OCI-M2 (cell line): Measurements from ENCODE around the gene RFT1.

ENCODE experiments used
- DNase-seq: peaks from one replicate; lab custom pipeline; 2025; ENCODE audit not compliant: unreplicated experiment; lab: John Stamatoyannopoulos, UW

Gene RFT1

GRCh38 chr3:53129344-53129743 is 891 bp downstream of the RFT1 start:
- DNase-seq = peak; percentile 67

- no peak for DNase-seq
Measured at GRCh38 chr3:53126601-53127000, 3.6 kb downstream of the RFT1 start.

GRCh38 chr3:53123953-53124352 is 6.3 kb downstream of the RFT1 start:
- DNase-seq = no peak

GRCh38 chr3:53123510-53123909 is 6.7 kb downstream of the RFT1 start:
- DNase-seq = no peak

- DNase-seq = no peak
Measured at GRCh38 chr3:53122933-53123305, 7.3 kb downstream of the RFT1 start.

- no peak for DNase-seq
Measured at GRCh38 chr3:53122255-53122932, 7.8 kb downstream of the RFT1 start.

GRCh38 chr3:53120336-53120735 is 9.9 kb downstream of the RFT1 start:
- no peak for DNase-seq

GRCh38 chr3:53116956-53117355 is 13.3 kb downstream of the RFT1 start:
- DNase-seq = no peak

GRCh38 chr3:53114412-53115074 is 15.7 kb downstream of the RFT1 start:
- DNase-seq = no peak

- peak; percentile 24 for DNase-seq
Measured at GRCh38 chr3:53114011-53114400, 16.2 kb downstream of the RFT1 start.

- DNase-seq = no peak
Measured at GRCh38 chr3:53113293-53114010, 16.8 kb downstream of the RFT1 start.

- DNase-seq = no peak
Measured at GRCh38 chr3:53111822-53112221, 18.4 kb downstream of the RFT1 start.

GRCh38 chr3:53109891-53110771 is 20.1 kb downstream of the RFT1 start:
- DNase-seq = no peak

GRCh38 chr3:53109190-53109589 is 21.0 kb downstream of the RFT1 start:
- no peak for DNase-seq

GRCh38 chr3:53104762-53105161 is 25.5 kb downstream of the RFT1 start:
- no peak for DNase-seq

- DNase-seq = no peak
Measured at GRCh38 chr3:53103397-53104296, 26.6 kb downstream of the RFT1 start.

GRCh38 chr3:53102601-53103147 is 27.6 kb downstream of the RFT1 start:
- no peak for DNase-seq

- no peak for DNase-seq
Measured at GRCh38 chr3:53101956-53102355, 28.3 kb downstream of the RFT1 start.

- no peak for DNase-seq
Measured at GRCh38 chr3:53100818-53101466, 29.3 kb downstream of the RFT1 start.
